Activated T-helper 1 cell treated with anti-CD3 and anti-CD28 coated beads, Interleukin-12 subunit alpha, Interleukin-12 subunit beta, Interleukin-2, Interleukin-4 antibody, amounts not matched to agents 30 ng/mL and 10 ng/mL and 1 ng/mL, durations not matched to agents 14 hours and 24 hours and 36 hours (primary cell): Measurements from ENCODE around the gene PGRMC1. TPM values are rescaled to one million over a fixed set of nuclear protein-coding genes. Genes with fewer than 3 reads are reported as not detected.
"Not testable (repeated sequence)": the region's sequence is repeated elsewhere in the genome, so short reads cannot be mapped to it uniquely, and the experiment has no call there.

ENCODE experiments used
- DNase-seq: peaks from one replicate; pipeline ENCODE4 v3.0.0; 2021; ENCODE audit warnings: low spot score
- H3K27ac Mint-ChIP-seq: one replicate; pipeline ENCODE4 v1.8.0; 2021; ENCODE audit warnings: mild to moderate bottlenecking, mixed read lengths
- H3K27me3 Mint-ChIP-seq: one replicate; pipeline ENCODE4 v1.8.0; 2022; ENCODE audit warnings: mild to moderate bottlenecking, moderate library complexity, mixed read lengths; ENCODE audit not compliant: insufficient read depth
- H3K36me3 Mint-ChIP-seq: one replicate; pipeline ENCODE4 v1.8.0; 2021; ENCODE audit warnings: low read depth, mixed read lengths
- H3K4me1 Mint-ChIP-seq: one replicate; pipeline ENCODE4 v1.8.0; 2021; ENCODE audit warnings: low read depth, mixed read lengths
- H3K4me3 Mint-ChIP-seq: one replicate; pipeline ENCODE4 v1.8.0; 2021; ENCODE audit warnings: mild to moderate bottlenecking, moderate library complexity, mixed read lengths
- H3K9me3 Mint-ChIP-seq: one replicate; pipeline ENCODE4 v1.8.0; 2021; ENCODE audit warnings: mixed read lengths
- intact Hi-C: fragments of 100-400 bp; cut with micrococcal nuclease; formaldehyde crosslinking; loops from one replicate; pipeline ENCODE4 v1.15.1; 2024
- total RNA-seq: library from RNA; stranded (reverse); gene quantifications from 2 replicates; pipeline ENCODE4 v1.2.3, GENCODE V29; 2022

Gene PGRMC1
- total RNA-seq: 41.1 and 41.6 TPM in 2 replicates

DNA sequence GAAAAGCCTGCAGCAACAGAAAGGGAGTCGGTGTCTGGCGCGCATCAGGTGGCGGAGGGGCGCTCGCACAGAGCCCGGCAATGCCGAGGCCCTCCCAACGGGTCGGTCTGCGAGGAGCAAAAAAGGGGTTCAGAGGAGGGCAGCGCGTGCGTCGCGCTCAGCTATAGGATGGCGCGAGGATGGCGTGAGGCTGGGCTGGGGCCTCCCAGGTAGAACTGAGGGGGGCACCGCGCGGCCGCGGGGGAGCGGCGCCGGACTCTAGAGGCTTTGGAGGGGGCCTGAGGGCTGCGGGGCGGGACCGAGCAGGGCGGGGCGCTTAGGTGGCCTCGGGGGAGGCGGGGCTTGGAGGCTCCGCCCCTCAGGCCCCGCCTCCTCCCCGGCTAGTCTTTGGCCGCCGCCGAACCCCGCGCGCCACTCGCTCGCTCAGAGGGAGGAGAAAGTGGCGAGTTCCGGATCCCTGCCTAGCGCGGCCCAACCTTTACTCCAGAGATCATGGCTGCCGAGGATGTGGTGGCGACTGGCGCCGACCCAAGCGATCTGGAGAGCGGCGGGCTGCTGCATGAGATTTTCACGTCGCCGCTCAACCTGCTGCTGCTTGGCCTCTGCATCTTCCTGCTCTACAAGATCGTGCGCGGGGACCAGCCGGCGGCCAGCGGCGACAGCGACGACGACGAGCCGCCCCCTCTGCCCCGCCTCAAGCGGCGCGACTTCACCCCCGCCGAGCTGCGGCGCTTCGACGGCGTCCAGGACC, at the start of gene PGRMC1:
PGRMC1 (plus strand) TSS at position 414 of the 751 bp plus-strand sequence; CDS start at position 493, 79 bp downstream.
- intact Hi-C loops: loop anchor here (1.0 to 10.0 kb wide), 8 partner anchors 37 to 889 kb away; partner anchors contain the start of genes DOCK11, LONRF3, NKAP and SLC25A43
- H3K36me3 Mint-ChIP-seq: peaks cover 11% of the 10 kb centered on the region
- H3K9me3 Mint-ChIP-seq: no peaks in the 10 kb centered on the region

GRCh38 chrX:119186763-119187162, 49.3 kb upstream of the PGRMC1 start:
- H3K4me1 Mint-ChIP-seq: no peaks in the 10 kb centered on the region
- no peak for DNase-seq
- H3K36me3 Mint-ChIP-seq: no peaks in the 10 kb centered on the region
- H3K9me3 Mint-ChIP-seq: no peaks in the 10 kb centered on the region
- peaks cover 2% of the 10 kb centered on the region for H3K27me3 Mint-ChIP-seq
- no peak overlapping the region for H3K27ac Mint-ChIP-seq
- intact Hi-C loops: no loop called here
- H3K4me3 Mint-ChIP-seq: no peak overlapping the region

More for the DNA sequence above, at the start of gene PGRMC1:
- peak; percentile 73 for DNase-seq
- H3K4me1 Mint-ChIP-seq: peaks cover 28% of the 10 kb centered on the region
- peaks cover 17% of the 10 kb centered on the region for H3K27me3 Mint-ChIP-seq
- H3K4me3 Mint-ChIP-seq: peak within 1 kb of the TSS; percentile 92
- peak within 1 kb of the TSS; percentile 74 for H3K27ac Mint-ChIP-seq

GRCh38 chrX:119187298-119187697, 48.8 kb upstream of the PGRMC1 start:
- Mint-ChIP-seq H3K27ac (no peak overlapping the region), H3K36me3 (no peaks in the 10 kb centered on the region), H3K4me1 (no peaks in the 10 kb centered on the region), H3K4me3 (no peak overlapping the region), H3K27me3 (peaks cover 2% of the 10 kb centered on the region), H3K9me3 (no peaks in the 10 kb centered on the region)
- intact Hi-C loops: no loop called here
- no peak for DNase-seq

- no peak overlapping the region for H3K4me3 Mint-ChIP-seq
- intact Hi-C loops: no loop called here
- H3K27ac Mint-ChIP-seq: no peak overlapping the region
- DNase-seq: no peak
- no peaks in the 10 kb centered on the region for H3K27me3 Mint-ChIP-seq
- no peaks in the 10 kb centered on the region for H3K4me1 Mint-ChIP-seq
- H3K36me3 Mint-ChIP-seq: no peaks in the 10 kb centered on the region
- no peaks in the 10 kb centered on the region for H3K9me3 Mint-ChIP-seq
Observed at GRCh38 chrX:119189115-119189514, 47.0 kb upstream of the PGRMC1 start.

- no peaks in the 10 kb centered on the region for H3K36me3 Mint-ChIP-seq
- H3K27me3 Mint-ChIP-seq: no peaks in the 10 kb centered on the region
- no peak overlapping the region for H3K27ac Mint-ChIP-seq
- no peak for DNase-seq
- intact Hi-C loops: no loop called here
- H3K4me1 Mint-ChIP-seq: no peaks in the 10 kb centered on the region
- no peaks in the 10 kb centered on the region for H3K9me3 Mint-ChIP-seq
- no peak overlapping the region for H3K4me3 Mint-ChIP-seq
Observed at GRCh38 chrX:119189595-119189994, 46.5 kb upstream of the PGRMC1 start.

- no peaks in the 10 kb centered on the region for H3K36me3 Mint-ChIP-seq
- H3K27me3 Mint-ChIP-seq: no peaks in the 10 kb centered on the region
- H3K4me1 Mint-ChIP-seq: no peaks in the 10 kb centered on the region
- H3K27ac Mint-ChIP-seq: no peak overlapping the region
- no peak overlapping the region for H3K4me3 Mint-ChIP-seq
- intact Hi-C loops: no loop called here
- DNase-seq: no peak
- no peaks in the 10 kb centered on the region for H3K9me3 Mint-ChIP-seq
Observed at GRCh38 chrX:119190091-119190681, 45.9 kb upstream of the PGRMC1 start.

DNA sequence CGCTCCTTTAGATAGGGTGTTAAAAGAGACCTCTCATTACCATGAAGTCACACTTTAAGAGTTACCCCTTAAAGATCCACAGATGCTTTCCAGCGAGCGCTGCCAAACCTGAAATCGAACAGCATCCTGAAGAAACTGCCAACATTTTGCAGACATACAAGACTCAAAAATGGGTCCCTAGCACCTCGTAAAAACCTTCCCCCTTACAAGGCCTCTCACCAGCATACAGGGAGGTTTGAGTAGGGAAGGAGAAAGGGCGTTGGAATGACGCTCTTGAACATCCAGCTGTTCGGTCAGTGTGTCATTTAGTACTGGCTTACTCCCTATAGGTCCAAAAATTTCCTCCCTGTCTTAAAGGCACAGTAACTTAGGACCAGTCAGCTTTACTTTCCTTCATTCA, 45.3 kb upstream of the PGRMC1 start:
- no peak overlapping the region for H3K4me3 Mint-ChIP-seq
- intact Hi-C loops: no loop called here
- H3K9me3 Mint-ChIP-seq: no peaks in the 10 kb centered on the region

DNA sequence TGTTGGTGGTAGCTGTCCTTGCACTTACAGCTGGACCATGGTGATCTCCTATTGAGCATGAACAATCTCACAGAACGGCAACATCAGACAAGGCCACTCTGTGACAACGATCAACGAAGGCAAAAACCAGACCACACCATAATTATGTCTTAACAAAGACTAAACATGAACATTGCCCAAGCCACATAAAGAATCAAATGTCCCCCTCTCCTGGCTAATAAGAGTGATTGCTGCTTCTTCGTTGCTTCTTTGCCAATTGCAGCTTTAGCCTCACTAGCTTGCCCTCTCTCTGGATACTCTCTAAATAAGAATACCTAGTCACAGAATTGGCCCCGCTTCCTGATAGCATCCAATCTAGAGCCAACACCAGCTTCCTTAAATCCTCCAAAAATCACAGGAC, 41.5 kb upstream of the PGRMC1 start:
- Mint-ChIP-seq H3K9me3 (no peaks in the 10 kb centered on the region), H3K36me3 (no peaks in the 10 kb centered on the region), H3K4me3 (no peak overlapping the region), H3K27ac (no peak overlapping the region), H3K4me1 (no peaks in the 10 kb centered on the region), H3K27me3 (no peaks in the 10 kb centered on the region)
- intact Hi-C loops: no loop called here
- no peak for DNase-seq

More for the DNA sequence above, 45.3 kb upstream of the PGRMC1 start:
- Mint-ChIP-seq H3K4me1 (no peaks in the 10 kb centered on the region), H3K27me3 (no peaks in the 10 kb centered on the region), H3K36me3 (no peaks in the 10 kb centered on the region), H3K27ac (no peak overlapping the region)
- DNase-seq: no peak

DNA sequence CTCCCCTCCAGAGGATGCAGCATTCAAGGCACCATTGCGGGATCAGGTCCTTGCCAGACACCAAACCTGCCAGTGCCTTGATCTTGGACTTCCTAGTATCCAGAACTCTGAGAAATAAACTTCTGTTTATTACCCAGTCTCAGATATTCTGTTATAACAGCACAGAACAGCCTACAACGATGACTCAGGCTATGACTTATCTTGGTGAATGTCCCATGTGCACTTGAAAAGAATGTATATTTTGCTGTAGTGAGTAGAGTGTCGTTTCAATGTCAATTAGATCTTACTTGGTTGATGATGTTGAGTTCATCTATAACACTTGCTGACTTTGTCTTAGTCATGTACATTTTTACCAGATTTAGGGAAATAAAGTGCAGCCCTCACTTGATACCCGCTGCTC, 34.5 kb upstream of the PGRMC1 start:
- H3K9me3 Mint-ChIP-seq: no peaks in the 10 kb centered on the region
- peaks cover 2% of the 10 kb centered on the region for H3K27me3 Mint-ChIP-seq
- H3K4me1 Mint-ChIP-seq: no peaks in the 10 kb centered on the region
- no peak overlapping the region for H3K4me3 Mint-ChIP-seq
- intact Hi-C loops: no loop called here
- DNase-seq: no peak
- no peak overlapping the region for H3K27ac Mint-ChIP-seq
- H3K36me3 Mint-ChIP-seq: no peaks in the 10 kb centered on the region

- Mint-ChIP-seq H3K4me3 (no peak overlapping the region), H3K4me1 (no peaks in the 10 kb centered on the region), H3K9me3 (no peaks in the 10 kb centered on the region), H3K27ac (no peak overlapping the region), H3K27me3 (peaks cover 2% of the 10 kb centered on the region), H3K36me3 (no peaks in the 10 kb centered on the region)
- intact Hi-C loops: no loop called here
- DNase-seq: no peak
Observed at GRCh38 chrX:119206203-119206602, 29.9 kb upstream of the PGRMC1 start.

DNA sequence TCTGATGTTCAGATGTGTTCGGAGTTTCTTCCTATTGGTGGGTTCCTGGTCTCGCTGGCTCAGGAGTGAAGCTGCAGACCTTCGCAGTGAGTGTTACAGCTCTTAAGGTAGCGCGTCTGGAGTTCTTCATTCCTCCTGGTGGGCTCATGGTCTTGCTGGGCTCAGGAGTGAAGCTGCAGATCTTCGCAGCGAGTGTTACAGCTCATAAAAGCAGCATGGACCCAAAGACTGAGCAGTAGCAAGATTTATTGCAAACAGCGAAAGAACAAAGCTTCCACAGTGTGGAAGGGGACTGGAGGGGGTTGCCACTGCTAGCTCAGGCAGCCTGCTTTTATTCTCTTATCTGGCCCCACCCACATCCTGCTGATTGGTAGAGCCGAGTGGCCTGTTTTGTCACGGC, 28.6 kb upstream of the PGRMC1 start:
- H3K9me3 Mint-ChIP-seq, H3K36me3 Mint-ChIP-seq, H3K4me1 Mint-ChIP-seq, DNase-seq, intact Hi-C loops, H3K27me3 Mint-ChIP-seq, H3K27ac Mint-ChIP-seq, H3K4me3 Mint-ChIP-seq: not testable (repeated sequence)

DNA sequence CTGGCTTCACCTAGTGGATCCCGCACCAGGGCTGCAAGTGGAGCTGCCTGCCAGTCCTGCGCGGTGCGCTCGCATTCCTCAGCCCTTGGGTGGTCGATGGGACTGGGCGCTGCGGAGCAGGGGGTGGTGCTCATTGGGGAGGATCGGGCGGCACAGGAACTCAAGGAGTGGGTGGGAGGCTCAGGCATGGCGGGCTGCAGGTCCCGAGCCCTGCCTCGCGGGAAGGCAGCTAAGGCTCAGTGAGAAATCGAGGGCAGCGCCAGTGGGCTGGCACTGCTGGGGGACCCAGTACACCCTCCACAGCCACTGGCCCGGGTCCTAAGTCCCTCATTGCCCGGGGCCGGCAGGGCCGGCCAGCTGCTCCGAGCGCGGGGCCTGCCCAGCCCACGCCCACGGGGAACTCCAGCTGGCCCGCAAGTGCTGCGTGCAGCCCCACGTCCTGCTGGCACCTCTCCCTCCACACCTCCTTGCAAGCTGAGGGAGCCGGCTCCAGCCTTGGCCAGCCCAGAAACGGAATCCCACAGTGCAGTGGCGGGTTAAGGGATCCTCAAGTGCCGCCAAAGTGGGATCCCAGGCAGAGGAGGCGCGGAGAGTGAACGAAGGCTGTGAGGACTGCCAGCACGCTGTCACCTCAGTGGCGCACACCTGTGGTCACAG, 27.6 kb upstream of the PGRMC1 start:
- Mint-ChIP-seq H3K27ac (no peak overlapping the region), H3K4me1 (no peaks in the 10 kb centered on the region), H3K9me3 (no peaks in the 10 kb centered on the region), H3K27me3 (peaks cover 10% of the 10 kb centered on the region), H3K4me3 (no peak overlapping the region), H3K36me3 (no peaks in the 10 kb centered on the region)
- DNase-seq: no peak
- intact Hi-C loops: no loop called here

GRCh38 chrX:119210931-119211648, 25.0 kb upstream of the PGRMC1 start:
- peaks cover 20% of the 10 kb centered on the region for H3K27me3 Mint-ChIP-seq
- H3K36me3 Mint-ChIP-seq, H3K4me3 Mint-ChIP-seq, H3K9me3 Mint-ChIP-seq, DNase-seq, H3K27ac Mint-ChIP-seq, H3K4me1 Mint-ChIP-seq, intact Hi-C loops: not testable (repeated sequence)
